NCI-H2196 treated with DMSO at 0.1 percent for 48 hours (cell line): Measurements from ENCODE around the gene COL6A1.
"Not testable (repeated sequence)": the region's sequence is repeated elsewhere in the genome, so short reads cannot be mapped to it uniquely, and the experiment has no call there.

ENCODE experiments used
- DNase-seq: peaks from one replicate; lab custom pipeline; 2025; ENCODE audit not compliant: unreplicated experiment; lab: John Stamatoyannopoulos, UW

COL6A1 gene

GRCh38 chr21:45945066-45945867 lies 36.3 kb upstream of the COL6A1 start:
- no peak for DNase-seq

- no peak for DNase-seq
Observed at GRCh38 chr21:45945868-45946210, 35.7 kb upstream of the COL6A1 start.

DNA sequence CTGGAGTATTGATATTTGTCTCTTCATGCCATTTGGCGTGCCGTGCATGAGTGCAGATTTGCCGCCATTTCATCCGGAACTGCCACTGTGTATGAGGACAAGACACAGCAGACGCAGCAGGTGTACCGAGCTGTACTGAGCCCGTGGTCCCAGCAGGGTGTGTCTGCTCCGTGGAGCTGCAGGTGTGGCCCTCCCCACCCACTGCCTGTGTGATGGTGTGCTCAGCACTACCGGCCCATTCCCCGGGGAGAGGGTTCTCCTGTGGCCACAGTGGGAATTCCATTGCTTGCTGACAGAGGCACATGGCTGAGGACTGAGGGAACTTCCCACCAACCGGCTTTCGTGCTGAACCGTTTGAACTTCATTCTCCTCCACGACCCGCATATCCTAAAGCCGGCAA lies 34.3 kb upstream of the COL6A1 start:
- no peak for DNase-seq

- DNase-seq: no peak
Observed at GRCh38 chr21:45947716-45948255, 33.8 kb upstream of the COL6A1 start.

DNA sequence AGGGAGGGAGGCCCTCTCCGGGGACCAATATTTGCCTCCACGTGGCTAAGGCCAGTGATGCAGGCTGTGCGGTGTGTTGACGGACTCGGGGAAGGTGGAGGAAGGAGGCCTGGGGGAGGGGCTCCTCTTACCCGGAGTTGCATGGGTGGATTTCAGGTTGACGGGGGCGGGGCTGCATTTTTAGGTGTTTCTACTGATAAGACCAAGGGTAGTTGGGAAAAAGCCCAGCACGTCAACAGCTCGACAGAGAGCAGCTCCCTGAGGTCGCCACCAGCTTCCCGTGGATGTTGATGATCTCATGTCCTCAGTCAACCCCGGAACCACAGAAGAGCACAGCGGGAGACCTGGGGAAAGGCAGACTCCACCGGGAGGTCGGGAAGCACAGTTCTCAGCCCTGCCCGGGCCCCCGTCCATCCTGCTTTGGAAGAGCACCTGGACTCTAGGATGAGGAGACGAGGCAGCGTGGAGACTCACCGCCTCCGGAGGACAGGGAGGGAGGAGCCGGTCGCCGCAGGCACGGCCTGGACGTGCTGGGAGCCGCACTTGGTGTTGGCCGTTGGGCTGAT lies 32.9 kb upstream of the COL6A1 start:
- DNase-seq: no peak

- no peak for DNase-seq
Observed at GRCh38 chr21:45949928-45950739, 31.4 kb upstream of the COL6A1 start.

GRCh38 chr21:45950740-45951515 lies 30.6 kb upstream of the COL6A1 start:
- peak; percentile 84 for DNase-seq

GRCh38 chr21:45951676-45952075 lies 29.9 kb upstream of the COL6A1 start:
- DNase-seq: no peak

DNA sequence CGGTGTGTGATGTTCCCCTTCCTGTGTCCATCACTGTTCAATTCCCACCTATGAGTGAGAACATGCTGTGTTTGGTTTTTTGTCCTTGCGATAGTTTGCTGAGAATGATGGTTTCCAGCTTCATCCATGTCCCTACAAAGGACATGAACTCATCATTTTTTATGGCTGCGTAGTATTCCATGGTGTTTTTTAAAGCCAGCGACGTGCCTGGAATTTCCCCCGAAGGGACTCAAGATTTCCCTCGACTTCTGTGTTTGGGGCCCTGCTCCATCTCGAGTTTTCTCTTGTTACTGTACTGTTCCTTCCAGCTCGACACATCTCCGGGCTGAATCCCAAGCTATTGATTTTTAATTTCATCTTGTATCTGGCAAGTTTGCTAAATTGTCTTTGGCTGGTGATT lies 29.0 kb upstream of the COL6A1 start:
- not testable (repeated sequence) for DNase-seq

- DNase-seq: no peak
Observed at GRCh38 chr21:45952974-45953373, 28.6 kb upstream of the COL6A1 start.

DNA sequence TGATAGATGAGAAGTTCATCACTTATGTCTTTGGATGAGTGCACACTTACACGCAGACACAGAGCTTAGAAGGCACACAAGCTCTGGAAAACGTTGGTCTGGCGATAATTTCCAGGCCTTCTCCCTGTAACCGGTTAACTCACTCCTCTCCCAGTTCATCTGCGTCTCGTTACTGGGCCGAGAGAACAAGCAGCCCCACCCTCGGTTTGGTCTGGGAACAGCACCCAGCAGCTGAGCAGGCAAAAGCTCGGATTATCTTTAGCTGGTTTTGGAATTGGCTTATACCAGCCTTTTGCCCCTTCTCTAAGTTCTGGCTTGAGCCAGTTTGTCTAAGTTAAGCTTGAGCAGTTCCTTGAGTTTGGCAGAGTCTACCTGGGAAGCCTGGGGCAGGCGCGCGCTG lies 27.3 kb upstream of the COL6A1 start:
- no peak for DNase-seq

GRCh38 chr21:45954921-45955320 lies 26.6 kb upstream of the COL6A1 start:
- DNase-seq: no peak

DNA sequence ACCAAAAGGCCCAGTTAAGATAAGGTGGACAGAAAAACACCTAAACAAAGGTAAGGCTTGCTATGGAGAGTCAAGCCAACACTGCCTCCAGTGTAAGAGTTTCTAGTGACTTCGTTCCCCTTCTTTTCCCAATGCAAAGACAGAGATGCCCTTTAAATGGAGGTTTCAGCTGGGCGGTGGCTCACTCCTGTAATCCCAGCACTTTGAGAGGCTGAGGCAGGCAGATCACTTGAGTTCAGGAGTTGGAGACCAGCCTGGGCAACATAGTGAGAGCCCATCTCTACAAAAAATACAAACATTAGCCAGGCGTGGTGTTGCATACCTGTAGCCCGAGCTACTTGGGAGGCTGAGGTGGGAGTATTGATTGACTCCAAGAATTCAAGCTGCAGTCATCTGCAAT lies 24.0 kb upstream of the COL6A1 start:
- DNase-seq: no peak

- DNase-seq: no peak
Observed at GRCh38 chr21:45957981-45958600, 23.5 kb upstream of the COL6A1 start.

GRCh38 chr21:45959182-45959581 lies 22.4 kb upstream of the COL6A1 start:
- no peak for DNase-seq

DNA sequence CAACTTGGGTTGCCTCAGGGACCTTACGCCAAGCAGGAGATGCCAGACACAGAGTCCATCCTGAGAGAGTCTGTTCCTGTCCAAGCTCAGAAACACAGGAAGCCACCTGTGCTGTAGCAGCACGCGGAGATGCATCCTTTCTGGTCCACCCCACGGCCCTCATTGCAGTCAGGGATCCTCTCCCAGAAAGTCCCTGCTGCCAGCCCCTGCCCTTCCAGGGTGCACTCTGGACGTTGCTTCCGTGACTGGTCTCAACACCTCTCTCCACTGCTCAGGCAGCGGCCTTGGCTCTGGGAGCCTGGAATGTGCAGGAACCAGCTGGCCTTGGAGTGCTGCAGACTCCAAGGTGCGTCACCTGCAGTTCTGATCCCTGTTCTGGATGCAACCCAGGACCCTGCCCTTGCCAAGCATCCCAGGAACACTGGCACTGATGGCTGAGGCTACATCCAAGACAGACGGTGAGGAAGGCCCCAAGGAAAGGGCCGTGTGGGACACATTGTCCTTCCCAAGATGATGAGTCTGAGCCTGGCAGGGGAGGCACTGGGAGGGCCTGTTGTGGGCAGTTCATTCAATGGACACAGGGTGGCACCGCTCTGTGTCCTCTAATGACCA lies 21.7 kb upstream of the COL6A1 start:
- no peak for DNase-seq

DNA sequence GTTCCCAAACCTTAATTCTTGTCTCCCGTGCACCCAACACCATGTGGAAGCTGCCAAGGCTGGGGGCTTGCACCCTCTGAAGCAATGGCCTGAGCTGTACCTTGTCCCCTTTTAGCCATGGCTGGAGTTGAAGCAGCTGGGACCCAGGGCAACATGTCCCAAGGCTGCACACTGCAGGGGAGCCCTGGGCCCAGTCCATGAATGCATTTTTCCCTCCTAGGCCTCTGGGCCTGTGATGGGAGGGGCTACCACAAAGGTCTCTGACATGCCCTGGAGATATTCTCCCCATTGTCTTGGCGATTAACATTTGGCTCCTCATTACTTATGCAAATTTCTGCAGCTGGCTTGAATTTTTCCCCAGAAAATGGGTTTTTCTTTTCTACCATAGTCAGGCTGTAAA lies 20.2 kb upstream of the COL6A1 start:
- not testable (repeated sequence) for DNase-seq

- no peak for DNase-seq
Observed at GRCh38 chr21:45962531-45963231, 18.9 kb upstream of the COL6A1 start.

GRCh38 chr21:45963232-45963570 lies 18.4 kb upstream of the COL6A1 start:
- DNase-seq: no peak

DNA sequence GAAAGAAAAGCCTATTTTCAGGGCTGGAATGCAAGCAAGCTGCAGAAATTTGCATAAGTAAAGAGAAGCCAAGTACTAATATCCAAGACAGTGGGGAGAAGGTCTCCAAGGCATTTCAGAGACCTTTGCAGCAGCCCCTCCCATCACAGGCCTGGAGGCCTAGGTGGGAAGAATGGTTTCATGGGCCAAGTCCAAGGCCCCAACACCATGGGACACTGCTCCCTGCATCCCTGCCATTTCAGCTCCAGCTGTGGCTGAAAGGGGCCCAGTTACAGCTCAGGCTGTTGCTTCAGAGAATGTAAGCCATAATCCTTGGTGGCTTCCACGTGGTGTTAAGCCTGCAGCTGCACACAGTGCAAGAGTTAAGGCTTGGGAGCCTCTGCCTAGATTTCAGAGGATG lies 16.9 kb upstream of the COL6A1 start:
- no peak for DNase-seq
